ENCODE results near the gene BNIP1.

The BNIP1 gene

DNA sequence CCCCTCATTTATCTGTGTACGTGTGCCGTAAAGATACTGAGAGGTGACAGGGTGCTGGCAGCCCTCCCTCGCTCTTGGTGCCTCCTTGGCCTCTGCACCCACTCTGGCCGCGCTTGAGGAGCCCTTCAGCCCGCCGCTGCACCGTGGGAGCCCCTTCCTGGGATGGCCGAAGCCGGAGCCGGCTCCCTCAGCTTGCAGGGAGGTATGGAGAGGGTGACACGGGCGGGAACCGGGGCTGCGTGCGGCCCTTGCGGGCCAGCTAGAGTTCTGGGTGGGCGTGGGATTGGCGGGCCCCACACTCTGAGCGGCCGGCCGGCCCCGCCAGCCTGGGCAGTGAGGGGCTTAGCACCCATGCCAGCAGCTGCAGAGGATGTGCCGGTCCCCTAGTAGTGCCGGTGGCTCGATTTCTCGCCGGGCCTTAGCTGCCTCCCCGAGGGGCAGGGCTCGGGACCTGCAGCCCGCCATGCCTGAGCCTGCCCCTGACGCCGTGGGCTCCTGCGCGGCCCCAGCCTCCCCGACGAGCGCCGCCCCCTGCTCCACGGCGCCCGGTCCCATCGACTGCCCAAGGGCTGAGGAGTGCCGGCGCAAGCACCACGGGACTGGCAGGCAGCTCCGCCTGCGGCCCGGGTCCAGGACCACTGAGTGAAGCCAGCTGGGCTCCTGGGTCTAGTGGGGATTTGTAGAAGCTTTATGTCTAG lies 69.1 kb downstream of the BNIP1 start:
- no peak for TF ChIP-seq CTCF (IDR thresholded peaks at IDR 0.05; ENCODE audit: extremely low read depth, insufficient read depth, missing control alignments)
- DNase-seq (ENCODE audit: low spot score), result no peak
- in situ Hi-C loops (cut with MboI; ENCODE audit: low pct_unique_long_range_greater_than_20kb, low sequenced_read_pairs, unreplicated experiment), result loop anchor here (25.0 kb wide), 1 partner anchor 501 kb away; no protein-coding TSS in a partner anchor
